DMS153 treated with DMSO at 0.1 percent for 48 hours (cell line): ENCODE results near the gene ZNF70.

Experiments used
- DNase-seq: peaks from one replicate; lab custom pipeline; 2025; ENCODE audit not compliant: unreplicated experiment; lab: John Stamatoyannopoulos, UW

Gene ZNF70

DNA sequence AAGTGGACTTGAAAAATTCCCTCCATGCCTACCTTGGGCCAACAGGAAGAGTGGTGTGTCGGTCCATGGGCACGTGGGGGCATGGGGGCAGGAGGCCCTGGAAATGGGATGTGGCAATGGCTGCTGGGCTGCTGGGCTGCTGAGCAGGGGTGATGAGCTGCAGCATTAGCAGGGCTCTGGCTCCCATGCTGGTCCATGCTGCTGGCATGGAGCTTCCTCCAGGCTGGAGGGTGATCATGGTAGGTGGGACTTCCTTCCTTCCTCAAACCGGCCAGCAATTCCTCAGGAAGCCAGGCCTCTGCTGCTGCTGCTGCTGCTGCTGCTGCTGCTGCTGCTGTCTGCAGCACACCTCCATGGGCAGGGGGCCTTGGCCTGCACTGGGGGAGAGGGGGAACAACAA, 55.8 kb downstream of the ZNF70 start:
- no peak for DNase-seq

DNA sequence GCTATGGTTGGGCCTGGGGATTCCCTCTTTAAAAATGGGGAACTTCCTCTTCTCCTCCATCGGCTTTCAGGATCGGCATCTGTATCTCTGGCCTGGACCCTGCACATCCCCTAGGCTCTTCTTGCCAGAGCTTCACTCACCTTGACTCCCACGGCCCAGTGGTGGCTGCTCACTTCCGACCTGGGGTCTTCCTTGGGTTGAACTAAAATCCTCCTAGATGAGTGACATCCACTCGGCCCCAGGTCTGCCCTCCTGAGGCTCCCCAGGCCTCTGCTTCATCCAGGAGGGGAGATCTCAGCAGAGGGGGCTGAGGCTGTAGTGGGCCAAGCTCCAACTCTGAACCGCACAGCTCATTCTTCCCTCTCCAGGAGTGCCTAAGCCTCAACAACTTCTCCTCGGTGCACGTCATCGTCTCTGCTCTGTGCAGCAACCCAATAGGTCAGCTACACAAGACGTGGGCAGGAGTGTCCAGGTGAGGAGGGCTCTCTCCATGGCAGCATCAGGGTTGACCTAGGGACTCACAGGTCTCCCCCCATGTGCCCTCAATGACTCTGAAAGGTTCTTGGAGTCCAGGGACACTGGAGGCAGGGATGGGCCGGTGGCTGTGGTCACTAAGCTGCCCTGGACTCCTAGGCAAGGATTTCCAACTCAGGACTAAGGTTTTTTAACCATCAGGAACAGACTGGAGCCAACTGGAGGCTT, 56.8 kb downstream of the ZNF70 start:
- no peak for DNase-seq

DNA sequence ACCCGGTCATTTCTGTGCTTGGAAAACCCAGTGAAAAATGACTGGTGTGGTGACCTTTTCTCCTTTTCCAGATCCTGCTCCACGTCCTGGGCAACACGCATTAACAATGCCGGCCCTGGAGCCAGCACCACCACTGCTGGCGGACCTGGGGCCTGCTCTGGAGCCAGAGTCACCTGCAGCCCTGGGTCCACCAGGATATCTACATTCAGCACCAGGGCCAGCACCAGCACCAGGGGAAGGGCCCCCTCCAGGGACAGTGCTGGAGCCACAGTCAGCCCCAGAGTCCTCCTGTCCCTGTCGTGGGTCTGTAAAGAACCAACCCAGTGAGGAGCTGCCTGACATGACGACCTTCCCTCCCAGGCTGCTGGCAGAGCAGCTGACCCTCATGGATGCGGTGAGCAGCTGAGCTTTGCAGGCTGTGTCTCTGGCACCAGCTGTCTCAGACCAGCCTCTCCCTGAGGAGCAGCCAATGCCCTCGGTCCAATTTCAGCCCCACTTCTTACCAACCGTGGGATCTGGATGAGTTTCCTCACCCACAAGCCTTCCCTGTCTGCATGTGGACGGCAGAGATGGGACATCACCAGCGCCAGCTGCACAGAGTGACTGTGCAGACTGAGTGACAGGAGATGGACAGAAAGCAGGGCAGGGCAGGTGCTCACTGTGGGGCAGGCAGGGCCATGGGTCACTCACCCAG, 58.2 kb downstream of the ZNF70 start:
- no peak for DNase-seq

DNA sequence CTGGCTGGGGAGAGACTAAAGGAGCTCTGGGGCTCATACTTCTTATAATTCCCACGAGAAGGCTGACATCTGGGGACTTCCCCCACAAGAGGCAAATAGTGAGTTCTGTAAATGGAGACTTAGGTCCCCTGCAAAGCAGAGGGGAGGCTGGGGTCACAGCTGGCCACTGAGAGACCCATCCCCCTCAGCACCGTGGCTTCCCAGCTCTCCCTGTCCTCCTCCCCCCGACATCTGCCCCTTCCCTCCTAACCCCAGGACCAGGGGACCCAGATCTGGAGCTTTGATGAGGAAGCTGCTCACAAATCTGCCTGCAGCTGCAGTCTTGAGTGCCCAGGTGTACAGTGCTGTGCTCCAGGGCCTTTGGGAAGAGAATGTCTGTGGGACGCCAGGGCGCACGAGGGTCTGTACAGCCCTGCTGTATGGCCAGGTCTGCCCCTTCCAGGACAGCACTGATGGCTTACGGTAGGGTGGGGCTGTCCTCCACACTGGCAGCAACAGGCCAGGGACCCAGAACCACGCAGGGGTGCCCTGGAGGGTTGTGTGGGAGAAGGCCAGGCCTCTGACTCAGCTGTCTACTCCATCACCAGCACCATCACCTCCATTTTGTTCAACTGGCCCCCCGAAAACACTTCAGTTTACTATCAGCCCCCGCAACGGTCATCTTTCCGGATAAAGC, 59.0 kb downstream of the ZNF70 start:
- DNase-seq, result no peak

DNA sequence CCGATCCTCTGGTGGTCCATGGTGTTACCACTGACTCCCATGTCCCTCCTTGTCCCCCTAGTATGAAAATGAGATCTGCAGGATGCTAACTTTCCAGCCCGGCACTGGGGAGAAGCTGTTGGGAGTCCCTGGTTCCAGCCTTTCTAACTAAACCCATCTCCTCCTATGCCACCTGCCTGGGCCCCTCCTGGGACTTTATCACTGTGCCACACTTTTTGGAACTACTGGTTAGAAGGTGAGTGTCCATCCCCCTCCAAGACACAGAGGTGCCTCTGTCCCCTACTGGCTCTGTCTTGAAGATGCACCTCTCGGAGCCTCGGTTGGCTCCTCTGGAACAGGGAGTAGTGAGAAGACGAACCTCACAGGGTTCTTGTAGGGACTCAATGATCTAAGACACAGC, 60.2 kb downstream of the ZNF70 start, which contains the start of gene RGL4:
Gene RGL4, plus strand, starts transcription at position 301 of the 400 bp plus-strand sequence. CDS start 1,018 bp downstream, outside the sequence.
- no peak for DNase-seq

DNA sequence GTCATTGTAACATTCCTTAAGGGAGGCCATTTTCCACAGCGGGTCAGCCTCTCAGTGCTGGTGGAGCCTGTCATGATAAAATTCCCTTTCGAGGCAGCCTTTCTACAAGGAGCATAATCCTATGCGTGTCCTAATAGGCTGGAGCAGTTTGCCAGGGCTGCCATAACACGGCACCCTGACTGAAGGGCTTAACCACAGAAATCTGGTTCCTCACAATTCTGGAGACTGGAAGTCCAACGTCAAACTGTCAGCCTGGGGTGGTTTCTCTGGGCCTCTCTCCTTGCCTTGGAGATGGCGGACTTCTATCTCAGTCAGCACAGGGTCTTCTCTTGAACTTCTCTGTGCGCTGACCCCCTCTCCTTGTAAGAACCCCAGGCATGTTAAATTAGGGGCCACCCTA, 61.5 kb downstream of the ZNF70 start:
- no peak for DNase-seq
